WTC11 (cell line): Measurements from ENCODE around the gene SLC4A11. TPM values are rescaled to one million over a fixed set of nuclear protein-coding genes. Genes with fewer than 3 reads are reported as not detected.

ENCODE experiments used
- ATAC-seq: fragments of 200-7000 bp; cut with Tn5 transposase; 2 replicates; pipeline ENCODE4 v1.10.0; 2021; ENCODE audit warnings: mild to moderate bottlenecking, moderate library complexity
- CTCF ChIA-PET: fragments of 300-600 bp; sonication (Branson Sonifier 250); formaldehyde crosslinking; loops from one replicate; lab custom pipeline; 2021; ENCODE audit warnings: antibody characterized with exemption; lab: Charles Lee
- POLR2A ChIA-PET: fragments of 350-600 bp; sonication (Branson Sonifier 250); formaldehyde crosslinking; loops from one replicate; lab custom pipeline; 2021; ENCODE audit warnings: antibody characterized with exemption; lab: Charles Lee
- DNase-seq: peaks from one replicate; pipeline ENCODE4 v3.0.0; 2021; ENCODE audit warnings: low spot score
- H3K27ac Mint-ChIP-seq: 2 replicates; pipeline ENCODE4 v1.8.0; 2021; ENCODE audit warnings: mixed read lengths
- H3K27me3 Mint-ChIP-seq: 2 replicates; pipeline ENCODE4 v1.8.0; 2021; ENCODE audit warnings: low read depth, mild to moderate bottlenecking, moderate library complexity, mixed read lengths
- H3K36me3 Mint-ChIP-seq: 2 replicates; pipeline ENCODE4 v1.8.0; 2021; ENCODE audit warnings: mixed read lengths
- H3K4me1 Mint-ChIP-seq: 2 replicates; pipeline ENCODE4 v1.8.0; 2022; ENCODE audit warnings: mixed read lengths
- H3K4me3 Mint-ChIP-seq: 2 replicates; pipeline ENCODE4 v1.8.0; 2021; ENCODE audit warnings: mild to moderate bottlenecking, moderate library complexity, mixed read lengths
- H3K9me3 Mint-ChIP-seq: 2 replicates; pipeline ENCODE4 v1.8.0; 2021; ENCODE audit warnings: mixed read lengths
- EMX1 ChIP-seq: fragments of 250-450 bp; sonication (Bioruptor Pico); IDR thresholded peaks from 2 replicates; pipeline ENCODE4 v1.8.0; 2021; ENCODE audit warnings: mild to moderate bottlenecking
- ERG ChIP-seq: fragments of 250-450 bp; sonication (Bioruptor Pico); IDR thresholded peaks from 2 replicates; pipeline ENCODE4 v1.8.0; 2021; ENCODE audit warnings: mild to moderate bottlenecking
- ETV6 ChIP-seq: sonication (generic); formaldehyde crosslinking; IDR thresholded peaks from 2 replicates; pipeline ENCODE4 v1.8.1; 2022; ENCODE audit warnings: mild to moderate bottlenecking, missing genetic modification reagents
- FOXP1 ChIP-seq: sonication (generic); formaldehyde crosslinking; IDR thresholded peaks from 2 replicates; pipeline ENCODE4 v1.8.0; 2022; ENCODE audit warnings: missing genetic modification reagents, mild to moderate bottlenecking, moderate library complexity, borderline replicate concordance
- HMGXB4 ChIP-seq: sonication (generic); formaldehyde crosslinking; IDR thresholded peaks from 2 replicates; pipeline ENCODE4 v1.8.1; 2023; ENCODE audit warnings: mild to moderate bottlenecking, moderate library complexity, missing genetic modification reagents
- MAX ChIP-seq: sonication (generic); formaldehyde crosslinking; IDR thresholded peaks from 2 replicates; pipeline ENCODE4 v1.8.0; 2022; ENCODE audit warnings: mild to moderate bottlenecking, missing genetic modification reagents
- NFATC4 ChIP-seq: fragments of 250-450 bp; sonication (Bioruptor Pico); IDR thresholded peaks from 2 replicates; pipeline ENCODE4 v1.9.0; 2021; ENCODE audit warnings: mild to moderate bottlenecking
- NR1H2 ChIP-seq: sonication (generic); formaldehyde crosslinking; IDR thresholded peaks from 2 replicates; pipeline ENCODE4 v1.9.0; 2021; ENCODE audit warnings: mild to moderate bottlenecking, moderate library complexity, missing genetic modification reagents
- OVOL2 ChIP-seq: fragments of 250-450 bp; sonication (Bioruptor Pico); IDR thresholded peaks from 2 replicates; pipeline ENCODE4 v1.9.0; 2021; ENCODE audit warnings: mild to moderate bottlenecking, borderline replicate concordance
- SP1 ChIP-seq: sonication (generic); formaldehyde crosslinking; conservative IDR thresholded peaks from 2 replicates; pipeline ENCODE4 v1.8.1; 2022; ENCODE audit warnings: missing genetic modification reagents
- STAT6 ChIP-seq: sonication (generic); formaldehyde crosslinking; conservative IDR thresholded peaks from 2 replicates; pipeline ENCODE4 v1.8.1; 2023; ENCODE audit warnings: mild to moderate bottlenecking, low read depth, missing genetic modification reagents, moderate library complexity
- TP53 ChIP-seq: sonication (generic); formaldehyde crosslinking; IDR thresholded peaks from 2 replicates; pipeline ENCODE4 v1.8.1; 2023; ENCODE audit warnings: mild to moderate bottlenecking, missing genetic modification reagents
- ZBTB21 ChIP-seq: sonication (generic); formaldehyde crosslinking; IDR thresholded peaks from 2 replicates; pipeline ENCODE4 v1.8.1; 2023; ENCODE audit warnings: mild to moderate bottlenecking, missing genetic modification reagents, borderline replicate concordance
- ZBTB43 ChIP-seq: sonication (generic); formaldehyde crosslinking; IDR thresholded peaks from 2 replicates; pipeline ENCODE4 v1.8.1; 2023; ENCODE audit warnings: mild to moderate bottlenecking, missing genetic modification reagents
- ZNF219 ChIP-seq: sonication (generic); formaldehyde crosslinking; IDR thresholded peaks from 2 replicates; pipeline ENCODE4 v1.8.0; 2023; ENCODE audit warnings: missing genetic modification reagents, mild to moderate bottlenecking, borderline replicate concordance
- ZNF263 ChIP-seq: sonication (generic); formaldehyde crosslinking; IDR thresholded peaks from 2 replicates; pipeline ENCODE4 v1.8.1; 2022; ENCODE audit warnings: low read depth, mild to moderate bottlenecking, moderate library complexity, missing genetic modification reagents
- ZNF281 ChIP-seq: sonication (generic); formaldehyde crosslinking; IDR thresholded peaks from 2 replicates; pipeline ENCODE4 v1.8.0; 2023; ENCODE audit warnings: mild to moderate bottlenecking, missing genetic modification reagents
- ZNF396 ChIP-seq: fragments of 250-450 bp; sonication (Bioruptor Pico); IDR thresholded peaks from 2 replicates; pipeline ENCODE4 v1.8.0; 2021; ENCODE audit warnings: mild to moderate bottlenecking, moderate library complexity, borderline replicate concordance
- ZNF416 ChIP-seq: fragments of 250-450 bp; sonication (Bioruptor Pico); IDR thresholded peaks from 2 replicates; pipeline ENCODE4 v1.9.0; 2021; ENCODE audit warnings: mild to moderate bottlenecking, inconsistent platforms
- total RNA-seq: library from RNA; stranded (reverse); gene quantifications from 3 replicates; pipeline ENCODE4 v1.2.3, GENCODE V29; 2021

Gene SLC4A11
- total RNA-seq, 1 experiment from 2014 or later, result 39.5 TPM

- Mint-ChIP-seq H3K27me3 (peaks cover 36% of the 10 kb centered on the region), H3K9me3 (no peaks in the 10 kb centered on the region), H3K4me3 (no peak overlapping the region), H3K4me1 (peaks cover 14% of the 10 kb centered on the region), H3K27ac (no peak overlapping the region), H3K36me3 (no peaks in the 10 kb centered on the region)
- TF ChIP-seq EMX1, result no peak
- TF ChIP-seq ZNF263 (CRISPR knock-in tag), result no peak
- no peak for TF ChIP-seq NFATC4
- no peak for TF ChIP-seq FOXP1 (CRISPR knock-in tag)
- TF ChIP-seq NR1H2, result no peak
- no peak for TF ChIP-seq STAT6 (CRISPR knock-in tag)
- TF ChIP-seq ZNF416 (CRISPR knock-in tag), result no peak
- DNase-seq, result no peak
- POLR2A ChIA-PET, result interaction anchor here (0.5 to 0.6 kb wide), 2 partner anchors 17 to 95 kb away, joined by 3 to 4 read pairs; no protein-coding TSS in a partner anchor
- ATAC-seq, result no peak
- CTCF ChIA-PET, result interaction anchor here (0.7 to 1.3 kb wide), 2 partner anchors 15 to 17 kb away, joined by 3 to 5 read pairs; no protein-coding TSS in a partner anchor
These were observed 3.2 kb downstream of the SLC4A11 start for GRCh38 chr20:3235666-3236324.

GRCh38 chr20:3233991-3234498, 4.9 kb downstream of the SLC4A11 start:
- Mint-ChIP-seq H3K27ac (no peak overlapping the region), H3K4me3 (no peak overlapping the region), H3K27me3 (peaks cover 23% of the 10 kb centered on the region), H3K4me1 (0 out of 2 replicates have a peak, but pooled peaks cover 5% of the 10 kb centered on the region), H3K36me3 (no peaks in the 10 kb centered on the region), H3K9me3 (no peaks in the 10 kb centered on the region)
- DNase-seq (no peak), ATAC-seq (no peak)
- CTCF ChIA-PET, result no interaction called here
- TF ChIP-seq ZNF219 (CRISPR knock-in tag), result no peak
- POLR2A ChIA-PET, result no interaction called here

- Mint-ChIP-seq H3K27ac (no peak overlapping the region), H3K4me1 (0 out of 2 replicates have a peak, but pooled peaks cover 5% of the 10 kb centered on the region), H3K27me3 (peaks cover 23% of the 10 kb centered on the region), H3K4me3 (no peak overlapping the region), H3K9me3 (no peaks in the 10 kb centered on the region), H3K36me3 (no peaks in the 10 kb centered on the region)
- ATAC-seq, result no peak
- POLR2A ChIA-PET, result no interaction called here
- CTCF ChIA-PET, result interaction anchor here (0.5 kb wide), 1 partner anchor 15 kb away, joined by 3 read pairs; no protein-coding TSS in a partner anchor
- DNase-seq, result no peak
- TF ChIP-seq ZBTB43 (CRISPR knock-in tag), result no peak
- TF ChIP-seq ZNF219 (CRISPR knock-in tag), result no peak
- no peak for TF ChIP-seq HMGXB4 (CRISPR knock-in tag)
- no peak for TF ChIP-seq ZNF281 (CRISPR knock-in tag)
- no peak for TF ChIP-seq ETV6 (CRISPR knock-in tag)
- TF ChIP-seq SP1 (CRISPR knock-in tag), result no peak
- TF ChIP-seq NR1H2, result no peak
- TF ChIP-seq MAX (CRISPR knock-in tag), result no peak
- no peak for TF ChIP-seq NFATC4
- TF ChIP-seq ZNF396 (CRISPR knock-in tag), result no peak
- TF ChIP-seq TP53 (CRISPR knock-in tag), result no peak
- no peak for TF ChIP-seq FOXP1 (CRISPR knock-in tag)
- no peak for TF ChIP-seq OVOL2 (CRISPR knock-in tag)
- no peak for TF ChIP-seq ZBTB21
- TF ChIP-seq ERG (CRISPR knock-in tag), result no peak
These were observed 5.6 kb downstream of the SLC4A11 start for GRCh38 chr20:3233131-3233990.
